K562 (cell line): ENCODE results near the gene PACSIN1. TPM values are rescaled to one million over a fixed set of nuclear protein-coding genes. Genes with fewer than 3 reads are reported as not detected.

Experiments used
- CAMTA2 ChIP-seq: fragments of 250-450 bp; sonication (Bioruptor Pico); conservative IDR thresholded peaks from 2 replicates; pipeline ENCODE4 v1.5.1; 2022
- CEBPZ ChIP-seq: fragments of 150-350 bp; IDR thresholded peaks from 2 replicates; pipeline ENCODE4 v1.6.1; 2014; ENCODE audit warnings: low read depth, mild to moderate bottlenecking, low read length, borderline replicate concordance
- FOSL1 ChIP-seq: fragments of 200-800 bp; sonication (Bioruptor generic); conservative IDR thresholded peaks from 2 replicates; pipeline ENCODE4 v1.6.1; 2016; ENCODE audit warnings: missing genetic modification characterization, missing compliant biosample characterization
- HDAC2 ChIP-seq: fragments of 450-650 bp; IDR thresholded peaks from 2 replicates; pipeline ENCODE4 v1.6.1; 2016; ENCODE audit warnings: mild to moderate bottlenecking
- HLTF ChIP-seq: fragments of 450-650 bp; IDR thresholded peaks from 2 replicates; pipeline ENCODE4 v1.6.1; 2016
- HMGN3 ChIP-seq: IDR thresholded peaks from 2 replicates; pipeline ENCODE4 v1.6.1; 2011; ENCODE audit warnings: borderline replicate concordance, low read depth, mild to moderate bottlenecking, mixed read lengths, low read length; ENCODE audit not compliant: insufficient read length; ENCODE audit errors: extremely low read depth
- HNRNPUL1 ChIP-seq: fragments of 200-400 bp; formaldehyde crosslinking; IDR thresholded peaks from 2 replicates; pipeline ENCODE4 v1.6.1; 2017; ENCODE audit warnings: low read length
- IRF9 ChIP-seq: fragments of 450-650 bp; IDR thresholded peaks from 2 replicates; pipeline ENCODE4 v1.6.1; 2016; ENCODE audit warnings: missing biosample characterization, missing genetic modification characterization
- MYBL2 ChIP-seq, 2 experiments: fragments of 450-650 bp in 1 of 2; sonication (generic) in 1 of 2; formaldehyde crosslinking in 1 of 2; IDR thresholded peaks; 2 replicates each; pipeline versions ENCODE4 v1.6.1 to v1.8.1; 2017 to 2022; ENCODE audit warnings: borderline replicate concordance in 1 of 2, inconsistent platforms in 1 of 2, low read depth in 1 of 2, mild to moderate bottlenecking in 1 of 2, missing genetic modification reagents in 1 of 2, moderate library complexity in 1 of 2
- NFXL1 ChIP-seq: fragments of 450-650 bp; formaldehyde crosslinking; IDR thresholded peaks from 2 replicates; pipeline ENCODE4 v1.4.0; 2021; ENCODE audit warnings: mild to moderate bottlenecking
- NRF1 ChIP-seq, 2 experiments: fragments of 450-650 bp; IDR thresholded peaks in 1 of 2; conservative IDR thresholded peaks in 1 of 2; 2 replicates each; pipeline ENCODE4 v1.6.1; 2014; ENCODE audit warnings: mild to moderate bottlenecking in 2 of 2
- PRMT5 ChIP-seq: sonication (generic); formaldehyde crosslinking; IDR thresholded peaks from 2 replicates; pipeline ENCODE4 v1.5.0; 2020; ENCODE audit warnings: missing genetic modification reagents
- RBM17 ChIP-seq: fragments of 200-400 bp; formaldehyde crosslinking; IDR thresholded peaks from 2 replicates; pipeline ENCODE4 v1.6.1; 2017; ENCODE audit warnings: low read depth, mild to moderate bottlenecking, low read length, borderline replicate concordance
- RFX1 ChIP-seq: fragments of 450-650 bp; IDR thresholded peaks from 2 replicates; pipeline ENCODE4 v1.6.1; 2016; ENCODE audit warnings: mild to moderate bottlenecking, moderate library complexity
- SREBF1 ChIP-seq: fragments of 150-350 bp; IDR thresholded peaks from 2 replicates; pipeline ENCODE4 v1.6.1; 2014; ENCODE audit warnings: antibody characterized with exemption, low read depth, low read length, borderline replicate concordance
- TBL1XR1 ChIP-seq, 2 experiments: IDR thresholded peaks; 2 replicates each; pipeline ENCODE4 v1.6.1; 2012; ENCODE audit warnings: improper control_type of control experiment in 2 of 2, low read length in 2 of 2, mild to moderate bottlenecking in 1 of 2
- TCF7L2 ChIP-seq: fragments of 150-350 bp; IDR thresholded peaks from 2 replicates; pipeline ENCODE4 v1.6.1; 2016; ENCODE audit warnings: low read depth, mild to moderate bottlenecking, low read length, moderate library complexity
- ZFP91 ChIP-seq: sonication (generic); formaldehyde crosslinking; IDR thresholded peaks from 2 replicates; pipeline ENCODE4 v1.8.0; 2022; ENCODE audit warnings: mild to moderate bottlenecking, missing genetic modification reagents
- ZHX1 ChIP-seq: fragments of 150-350 bp; conservative IDR thresholded peaks from 2 replicates; pipeline ENCODE4 v1.6.1; 2014; ENCODE audit warnings: low read length
- polyA plus RNA-seq, 8 experiments: library from polyadenylated mRNA; depleted of rRNA in 4 of 8; stranded (reverse) in 5 of 8; unstranded in 3 of 8; fragments of >200 nt; fragmentation: Nextera tagmentation in 2 of 8; fragmentation: Illumina TruSeq in 1 of 8; extraction: Ambion mirVana in 2 of 8; extraction: Trizol in 1 of 8; gene quantifications; 2 replicates each; pipeline versions ENCODE4 v1.2.1 to v1.2.3, GENCODE V29; 2011 to 2014; ENCODE audit warnings: inconsistent platforms in 1 of 8, missing spikeins in 1 of 8
- total RNA-seq, 7 experiments: library from RNA; depleted of rRNA in 6 of 7; stranded (reverse); fragments of >200 nt in 6 of 7; fragmentation: Illumina TruSeq in 2 of 7; extraction: Trizol in 2 of 7; gene quantifications; 2 replicates each; pipeline versions ENCODE4 v1.2.1 to v1.2.3, GENCODE V29; 2011 to 2021; ENCODE audit warnings: low replicate concordance in 1 of 7

PACSIN1 gene
- total and polyA plus RNA-seq, 9 of the 15 experiments (the other 6 are each of a cell fraction or from before 2014, with no cell fraction given), result 0.01 to 1.7 (median 0.45) TPM

GRCh38 chr6:34526992-34527728, 61.3 kb downstream of the PACSIN1 start (continued):
- TF ChIP-seq ZHX1 (no peak), RFX1 (no peak), FOSL1 (tag) (peak; percentile 19; the same call in 1 of the 2 replicates), SREBF1 (no peak), TBL1XR1 (IDR thresholded peaks at IDR 0.05; ENCODE audit: low read length in 2 of 2) (peak in 1 of 2 experiments; percentile 37; a peak in 1 of 4 replicates), NRF1 (conservative IDR thresholded peaks at IDR 0.05 in 1 of 2, IDR thresholded peaks at IDR 0.05 in 1 of 2) (0 out of 4 replicates have a peak, but pooled peaks of 1 of the 2 experiments have one; percentile 14), HLTF (no peak), MYBL2 (IDR thresholded peaks at IDR 0.05; ENCODE audit: low read depth) (no peak), MYBL2 (CRISPR knock-in tag; IDR thresholded peaks at IDR 0.05; ENCODE audit: borderline replicate concordance) (no peak), PRMT5 (no peak), RBM17 (no peak), NFXL1 (CRISPR knock-in tag) (no peak), HDAC2 (0 out of 2 replicates have a peak, but pooled peaks have one; percentile 44), HNRNPUL1 (no peak), HMGN3 (peak; percentile 93), TCF7L2 (no peak), CEBPZ (no peak), CAMTA2 (CRISPR knock-in tag) (no peak), ZFP91 (CRISPR knock-in tag) (no peak), IRF9 (no peak)
